ENCODE data around the gene ITPKA. TPM values are rescaled to one million over a fixed set of nuclear protein-coding genes. Genes with fewer than 3 reads are reported as not detected.
A peak's percentile ranks its signal among the peaks of the same experiment; 100 is the strongest.

Gene ITPKA
- polyA plus RNA-seq, 3 donors, result 0.61 to 0.90 (median 0.83) TPM

GRCh38 chr15:41507820-41508290 is 14.2 kb downstream of the ITPKA start:
- no peak for DNase-seq

- DNase-seq, result no peak
These were observed 17.1 kb downstream of the ITPKA start for GRCh38 chr15:41510728-41511127.

- DNase-seq, result no peak
These were observed 17.7 kb downstream of the ITPKA start for GRCh38 chr15:41511331-41511898.

GRCh38 chr15:41511899-41512369 is 18.3 kb downstream of the ITPKA start:
- no peak for DNase-seq

- no peak for DNase-seq
These were observed 18.9 kb downstream of the ITPKA start for GRCh38 chr15:41512512-41512939.

GRCh38 chr15:41512940-41513505 is 19.3 kb downstream of the ITPKA start:
- DNase-seq, result no peak

- DNase-seq, result peak; percentile 54
These were observed 20.0 kb downstream of the ITPKA start, which contains the start of gene LTK for GRCh38 chr15:41513506-41514227. Gene LTK, minus strand, starts transcription at chr15:41513827. Its CDS starts 118 bp downstream, at chr15:41513709.

- DNase-seq, result no peak
These were observed 24.3 kb downstream of the ITPKA start for GRCh38 chr15:41517895-41518449.

GRCh38 chr15:41520636-41521035 is 27.0 kb downstream of the ITPKA start:
- DNase-seq, result no peak

- DNase-seq, result no peak
These were observed 27.9 kb downstream of the ITPKA start for GRCh38 chr15:41521614-41522013.

- no peak for DNase-seq
These were observed 29.4 kb downstream of the ITPKA start for GRCh38 chr15:41523097-41523496.

GRCh38 chr15:41530363-41530956 is 36.8 kb downstream of the ITPKA start:
- DNase-seq, result no peak

GRCh38 chr15:41535544-41535943 is 41.9 kb downstream of the ITPKA start:
- no peak for DNase-seq

- DNase-seq, result no peak
These were observed 43.2 kb downstream of the ITPKA start for GRCh38 chr15:41536866-41537265.

- no peak for DNase-seq
These were observed 49.8 kb downstream of the ITPKA start for GRCh38 chr15:41543521-41543870.

GRCh38 chr15:41544650-41545015 is 51.0 kb downstream of the ITPKA start:
- DNase-seq, result no peak

- no peak for DNase-seq
These were observed 51.5 kb downstream of the ITPKA start for GRCh38 chr15:41545218-41545617.

- DNase-seq, result no peak
These were observed 53.4 kb downstream of the ITPKA start for GRCh38 chr15:41546851-41547786.

- no peak for DNase-seq
These were observed 56.5 kb downstream of the ITPKA start for GRCh38 chr15:41550066-41550775.

Data from renal pelvis (tissue), 4 donors.